Left cardiac atrium (tissue), 4 donors: ENCODE measurements around the gene ARSB. TPM values are rescaled to one million over a fixed set of nuclear protein-coding genes. Genes with fewer than 3 reads are reported as not detected.

Source experiments
- ATAC-seq, 2 donors: fragments of 200-7000 bp; cut with Tn5 transposase; one replicate each; pipeline ENCODE4 v1.9.1; 2020; ENCODE audit warnings: mild to moderate bottlenecking in 2 of 2, moderate library complexity in 2 of 2
- DNase-seq: peaks from one replicate; pipeline ENCODE4 v3.0.0-alpha.2; 2020
- intact Hi-C, 2 donors: fragments of 100-400 bp; cut with DNase I; formaldehyde crosslinking; loops; one replicate each; pipeline versions ENCODE4 v1.14.1 to v1.15.1; 2022 to 2023
- total RNA-seq, 2 donors: library from RNA; stranded (reverse); fragmentation: NEBNext Ultra II Directional; extraction: Animal tissue kit (Norgen Biotek cat#: 25700); gene quantifications; one replicate each; pipeline ENCODE4 v1.2.1, GENCODE V29; 2021
- donor health status: DM: no; HTN: yes; CAD: no.
- donor health status: DM: no; HTN: yes; CAD: no; lungs with severe emphysema.
- donor health status: DM: yes; HTN: yes; CAD: no.
- donor health status: Dilated cardiomyopathy.

ARSB gene
- total RNA-seq, 2 donors from 2014 or later = 10.5 to 10.6 TPM

DNA sequence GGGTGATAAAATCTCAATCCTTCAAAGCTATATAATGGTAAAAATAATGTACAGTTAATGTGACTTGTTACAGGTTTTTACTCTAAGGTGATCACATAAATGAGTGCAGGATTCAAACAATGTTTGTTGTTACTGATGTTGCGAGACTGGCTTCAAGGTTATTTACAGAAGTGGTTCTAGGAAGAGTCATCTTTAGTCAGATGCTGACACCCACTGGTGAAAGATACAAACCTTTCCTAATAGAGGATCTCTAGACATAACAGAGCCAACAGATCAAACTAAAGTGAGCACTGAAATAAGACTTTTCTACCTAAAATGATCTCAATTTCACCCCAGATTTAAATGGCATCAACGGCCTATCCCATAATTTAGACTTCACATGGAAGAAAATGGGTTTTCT, 20.2 kb downstream of the ARSB start:
- intact Hi-C loops = loop anchor here (5.0 to 10.0 kb wide), 6 partner anchors 60 to 643 kb away; no protein-coding TSS in a partner anchor
- ATAC-seq (peak; percentile 78 to 87), DNase-seq (no peak)

DNA sequence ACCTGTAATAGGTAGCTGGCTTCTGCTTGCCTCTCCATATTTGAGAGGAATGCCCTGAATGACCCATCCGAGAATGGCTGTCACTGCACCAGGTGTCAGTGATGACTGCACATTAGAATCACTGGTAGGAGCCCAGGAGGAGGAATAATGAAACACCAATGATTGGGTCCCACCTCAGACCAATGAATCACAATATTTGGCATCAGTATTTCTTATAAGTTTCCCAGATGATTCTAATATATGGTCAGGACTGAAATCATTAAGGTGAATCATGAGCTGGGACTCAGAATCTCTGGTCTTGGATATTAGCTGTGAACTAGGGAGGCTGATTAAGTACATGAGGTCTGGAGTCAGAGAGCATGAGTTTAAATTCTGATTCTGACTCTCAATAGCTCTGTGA, 23.4 kb downstream of the ARSB start:
- DNase-seq = no peak
- ATAC-seq = no peak
- intact Hi-C loops = loop anchor here (5.0 to 10.0 kb wide), 3 partner anchors 57 to 637 kb away; no protein-coding TSS in a partner anchor

DNA sequence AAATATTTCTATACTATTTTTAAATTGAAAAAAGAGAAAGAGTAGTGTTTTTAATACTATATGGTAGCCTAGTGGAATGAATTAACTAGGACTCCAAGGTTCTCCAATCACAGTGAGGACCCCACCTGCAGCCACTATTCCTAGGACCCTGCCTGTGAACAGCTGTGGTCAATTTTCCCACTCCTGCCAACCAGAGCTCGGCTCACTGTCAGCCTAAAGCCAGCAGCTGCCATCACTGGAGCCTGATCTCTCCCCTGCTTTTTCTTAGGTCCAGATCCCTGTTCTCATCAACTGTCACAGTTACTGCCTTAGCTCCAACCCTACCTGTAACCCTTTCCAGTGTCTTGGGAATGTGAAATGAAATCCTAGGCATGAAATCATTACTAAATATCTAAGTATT, 25.3 kb downstream of the ARSB start:
- DNase-seq (no peak), ATAC-seq (no peak)
- intact Hi-C loops = loop anchor here (5.0 to 10.0 kb wide), 3 partner anchors 55 to 635 kb away; no protein-coding TSS in a partner anchor

DNA sequence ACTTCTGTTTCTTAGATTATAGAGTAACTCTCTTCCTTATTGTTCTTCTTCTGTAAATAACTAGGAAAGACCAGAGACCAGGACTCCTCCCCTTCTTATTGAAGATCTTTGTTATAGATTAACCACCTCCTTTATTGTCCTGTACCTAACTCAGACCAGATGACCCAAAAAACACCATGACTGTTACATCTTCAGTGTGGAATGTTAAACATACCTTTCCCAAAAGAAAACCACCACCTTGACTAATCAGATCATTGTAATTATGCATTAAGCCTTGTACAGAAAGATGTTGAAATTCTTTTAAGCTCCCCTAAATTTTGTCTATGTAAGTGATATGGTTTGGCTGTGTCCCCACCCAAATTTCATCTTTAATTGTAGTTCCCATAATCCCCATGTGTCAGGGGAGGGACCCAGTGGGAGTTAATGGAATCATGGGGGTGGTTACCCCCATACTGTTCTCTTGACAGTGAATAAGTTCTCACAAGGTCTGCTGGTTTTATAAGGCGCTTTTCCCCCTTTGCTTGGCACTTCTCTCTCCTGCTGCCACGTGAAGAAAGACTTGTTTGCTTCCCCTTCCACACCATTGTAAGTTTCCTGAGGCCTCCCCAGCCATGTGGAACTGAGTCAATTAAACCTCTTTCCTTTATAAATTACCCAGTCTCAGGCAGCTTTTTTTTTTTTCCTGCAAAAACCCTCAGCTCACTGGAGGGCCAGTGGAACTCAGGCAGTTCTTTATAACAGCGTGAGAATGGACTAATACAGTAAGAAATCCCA, 26.3 kb downstream of the ARSB start:
- no peak for DNase-seq
- intact Hi-C loops = no loop called here
- no peak for ATAC-seq

DNA sequence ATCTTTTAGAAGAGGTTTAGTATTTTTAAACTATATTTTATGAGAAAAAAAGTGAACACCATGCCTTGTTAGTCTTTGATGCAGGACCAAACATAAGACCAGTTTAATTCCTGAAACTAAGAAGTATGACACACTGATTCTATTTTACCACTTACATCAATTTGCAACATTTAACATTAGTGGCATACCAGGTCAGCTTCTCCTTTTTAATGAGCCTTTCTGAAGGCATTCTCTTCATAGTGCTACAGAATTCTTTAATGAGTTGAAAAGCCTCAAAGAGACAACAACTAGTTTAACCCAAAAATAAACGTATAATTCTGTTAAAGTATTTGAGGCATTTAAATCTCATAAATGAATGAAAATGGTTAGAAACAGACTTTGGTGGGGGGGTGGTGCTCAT, 28.2 kb downstream of the ARSB start:
- no peak for ATAC-seq
- intact Hi-C loops = no loop called here

DNA sequence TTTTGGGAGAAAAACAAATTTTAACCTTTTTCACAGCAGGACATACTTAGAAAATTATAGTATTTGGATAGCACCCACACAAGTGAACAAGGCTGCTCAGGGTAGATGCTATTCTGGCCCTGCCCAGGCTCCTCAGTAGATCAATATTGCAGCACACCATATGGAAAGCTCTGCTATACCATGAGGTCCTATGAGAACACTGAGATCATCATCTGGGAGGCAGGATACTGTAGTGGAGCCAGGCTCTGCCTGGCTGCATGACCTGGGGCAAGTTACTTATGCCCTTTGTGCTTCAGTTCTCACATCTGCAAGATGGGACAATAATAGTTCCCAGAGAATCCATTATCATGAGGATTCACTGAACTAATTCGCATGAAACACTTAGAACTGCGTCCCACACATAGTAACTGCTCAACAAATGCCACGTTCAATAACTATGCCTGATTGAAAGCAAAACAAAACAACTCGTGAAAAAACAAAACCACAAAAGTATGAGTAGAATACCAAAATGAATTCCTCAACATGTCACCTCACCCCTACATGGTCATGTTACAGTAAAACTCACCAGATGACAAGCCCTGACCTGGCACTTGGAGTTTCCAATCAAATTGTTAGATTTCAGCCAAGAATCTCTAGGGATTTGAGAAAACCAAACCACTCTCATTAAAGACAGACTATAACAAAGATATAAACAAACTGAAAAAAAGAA, 31.9 kb downstream of the ARSB start:
- ATAC-seq (no peak), DNase-seq (no peak)
- intact Hi-C loops = no loop called here

More for the DNA sequence above, 28.2 kb downstream of the ARSB start:
- DNase-seq = no peak

DNA sequence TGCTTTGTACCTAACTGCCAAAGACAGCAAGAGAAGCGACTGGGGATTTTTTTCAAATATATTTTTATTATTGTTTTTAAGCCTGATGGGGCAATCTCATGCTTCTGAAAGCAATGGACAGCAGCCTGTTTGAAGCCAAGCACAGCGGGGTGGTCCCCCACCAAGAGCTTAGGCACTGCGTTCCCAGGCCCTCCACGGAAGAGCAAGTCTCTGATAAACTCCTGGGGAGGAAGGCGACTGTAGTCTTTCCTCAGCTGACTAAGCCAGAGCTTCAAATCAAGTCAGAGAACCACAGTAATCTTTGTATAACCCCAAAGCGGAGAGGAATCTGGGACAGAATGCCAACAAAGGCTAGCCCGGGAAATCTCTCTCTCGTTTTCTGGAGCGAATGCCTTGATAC, 54.4 kb downstream of the ARSB start:
- intact Hi-C loops = no loop called here
- peak; percentile 45 to 47 for ATAC-seq
- peak; percentile 26 for DNase-seq

DNA sequence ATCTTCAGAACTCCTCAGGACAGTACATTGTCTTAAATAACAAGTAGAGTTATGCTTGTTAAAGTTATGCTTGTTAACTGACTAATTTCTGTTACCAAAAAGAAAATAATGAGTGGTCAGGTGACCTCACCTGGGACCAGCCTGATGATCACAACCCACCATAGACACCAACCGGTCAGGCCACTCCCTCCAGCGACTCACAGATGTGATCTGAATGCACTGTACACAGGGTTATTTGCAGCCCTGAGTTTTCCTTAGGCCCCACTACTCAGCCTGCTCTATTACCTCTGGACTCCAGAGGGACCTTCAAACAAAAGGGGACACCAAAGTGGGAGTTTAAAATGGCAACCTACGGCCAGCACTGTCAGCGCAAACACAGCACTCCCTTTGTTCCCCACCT, 55.3 kb downstream of the ARSB start:
- DNase-seq (no peak), ATAC-seq (no peak)
- intact Hi-C loops = no loop called here

DNA sequence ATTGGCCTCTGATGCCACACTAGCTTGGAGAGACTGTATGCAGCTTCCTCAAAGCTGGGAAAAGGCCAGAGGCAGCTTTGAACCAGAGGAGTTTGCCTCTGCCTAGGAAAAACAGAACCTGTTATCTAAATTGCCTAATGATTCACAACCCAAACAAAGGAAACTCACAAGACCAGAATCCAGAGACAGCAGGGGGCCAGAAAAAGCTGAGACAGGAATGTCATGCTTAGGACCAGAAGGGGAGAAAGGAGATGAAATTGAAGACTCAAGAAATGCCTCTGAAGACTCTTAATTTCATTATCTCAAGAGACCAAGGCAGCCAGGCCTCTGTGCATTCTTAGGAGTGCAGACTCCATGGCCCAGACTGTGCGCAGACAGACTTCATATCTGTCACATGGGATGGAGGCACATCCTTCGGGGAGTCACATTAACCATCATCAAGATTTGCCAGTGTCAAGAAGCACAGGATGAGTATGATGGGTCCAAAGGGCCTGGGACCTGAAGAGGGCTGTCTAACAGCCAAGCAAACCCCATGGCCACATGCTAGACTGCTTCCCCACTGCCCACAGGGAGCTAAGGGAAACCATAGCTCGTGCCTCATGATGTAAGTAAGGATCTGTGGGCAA, 57.3 kb downstream of the ARSB start:
- ATAC-seq (no peak), DNase-seq (no peak)
- intact Hi-C loops = no loop called here

DNA sequence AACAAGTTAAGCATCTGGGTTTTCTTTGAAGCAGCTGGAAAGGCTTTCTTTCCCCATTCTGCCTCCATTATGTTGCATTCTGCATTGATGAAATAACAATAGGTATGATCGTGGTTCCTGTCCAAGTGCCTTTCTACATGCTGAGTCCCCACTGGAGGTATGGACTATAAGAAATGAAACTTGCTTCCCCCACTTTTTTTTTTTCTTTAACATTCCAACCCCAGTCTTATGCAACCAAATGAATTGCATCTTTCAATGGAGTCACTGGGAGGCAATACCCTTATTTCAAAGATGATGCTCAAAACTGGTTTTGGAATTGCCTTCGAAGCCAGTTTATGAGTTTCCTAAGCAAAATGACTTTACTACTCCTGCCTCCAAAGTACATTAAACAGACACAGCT, 58.9 kb downstream of the ARSB start:
- no peak for DNase-seq
- no peak for ATAC-seq
- intact Hi-C loops = no loop called here

DNA sequence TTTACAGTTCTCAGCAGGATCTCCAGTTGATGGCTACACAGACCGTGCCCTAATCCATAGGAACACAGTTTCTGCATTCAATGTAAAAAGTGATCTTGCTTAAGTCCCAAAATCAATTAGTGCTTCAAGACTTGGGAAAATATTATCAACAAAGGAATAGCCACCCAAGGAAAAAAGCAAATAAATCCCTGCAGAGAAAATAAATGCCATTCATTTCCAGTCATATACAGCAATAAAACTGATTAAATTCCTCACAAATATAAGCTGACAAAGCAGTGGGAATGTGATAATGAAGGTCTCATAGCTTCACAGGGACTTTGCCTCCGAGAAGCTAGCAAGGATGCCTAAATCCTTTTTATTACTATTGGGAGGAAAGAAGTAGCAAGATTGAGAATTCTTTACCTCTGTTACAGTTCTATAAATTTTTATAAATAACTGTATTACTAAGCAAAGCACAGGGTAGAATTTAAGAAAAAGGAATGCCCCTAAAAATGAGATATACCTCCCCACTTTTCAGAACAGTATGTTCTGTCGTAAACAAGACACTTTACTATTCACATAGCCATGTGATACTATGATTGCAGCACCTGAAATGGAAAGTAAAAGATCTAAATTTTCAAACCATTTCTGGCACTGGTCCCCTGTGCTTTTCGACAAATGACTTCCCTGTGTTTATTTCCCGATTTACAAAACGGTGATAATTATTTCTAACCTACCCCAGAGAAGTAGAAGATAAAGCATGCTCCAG, 59.8 kb downstream of the ARSB start:
- no peak for DNase-seq
- ATAC-seq = no peak
- intact Hi-C loops = no loop called here

DNA sequence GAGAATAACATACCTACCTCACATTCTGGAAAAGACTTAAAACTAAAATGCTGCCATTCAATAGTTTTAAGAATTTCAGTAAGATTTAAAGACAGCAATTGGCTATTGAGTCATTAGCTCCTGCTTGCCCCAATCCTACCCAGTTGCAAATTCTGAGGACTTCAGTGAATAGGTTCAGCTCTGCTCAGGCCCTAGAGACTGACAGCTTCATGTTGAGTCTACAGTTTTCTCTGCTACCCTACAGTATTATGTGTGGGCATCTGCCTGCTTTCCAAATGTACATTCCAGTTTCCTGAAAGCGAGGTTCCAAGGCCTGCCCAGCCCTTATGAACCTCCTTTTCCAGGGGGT, 61.5 kb downstream of the ARSB start:
- ATAC-seq (no peak), DNase-seq (no peak)
- intact Hi-C loops = no loop called here

DNA sequence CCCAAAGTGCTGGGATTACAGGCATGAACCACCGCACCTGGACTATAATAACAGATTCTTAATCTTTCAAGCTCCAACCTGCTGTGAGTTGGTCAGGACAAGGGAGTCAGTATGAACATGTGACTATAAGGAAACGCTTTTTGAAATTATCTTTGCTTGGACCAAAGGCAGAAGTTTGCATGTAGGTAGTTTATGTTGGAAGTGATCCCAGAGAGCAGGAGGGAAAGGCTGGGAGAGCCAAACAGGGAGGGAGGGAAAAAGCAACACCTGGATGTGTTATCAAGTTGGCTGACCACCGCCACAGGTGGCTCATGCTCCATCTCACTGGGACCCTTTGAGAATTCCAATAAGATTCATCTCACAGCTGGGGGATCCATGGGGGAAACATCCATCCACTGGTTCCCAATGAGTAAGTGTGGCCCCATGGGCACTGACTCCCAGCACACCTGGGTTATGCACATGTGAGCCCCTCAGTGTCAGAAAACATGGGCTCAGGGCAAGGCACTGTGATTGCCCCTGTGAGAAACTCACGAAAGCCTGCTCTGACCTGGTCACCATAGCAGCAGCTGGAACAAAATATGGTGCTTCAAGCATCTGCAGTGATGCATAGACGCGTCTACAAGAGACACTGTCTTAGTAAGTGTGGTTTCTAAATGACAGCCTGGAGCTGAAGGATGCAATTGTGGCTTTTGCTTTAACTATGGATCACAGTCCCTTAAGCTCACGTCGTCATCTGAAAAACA, 62.1 kb downstream of the ARSB start:
- intact Hi-C loops = no loop called here
- ATAC-seq = no peak
- DNase-seq = no peak

DNA sequence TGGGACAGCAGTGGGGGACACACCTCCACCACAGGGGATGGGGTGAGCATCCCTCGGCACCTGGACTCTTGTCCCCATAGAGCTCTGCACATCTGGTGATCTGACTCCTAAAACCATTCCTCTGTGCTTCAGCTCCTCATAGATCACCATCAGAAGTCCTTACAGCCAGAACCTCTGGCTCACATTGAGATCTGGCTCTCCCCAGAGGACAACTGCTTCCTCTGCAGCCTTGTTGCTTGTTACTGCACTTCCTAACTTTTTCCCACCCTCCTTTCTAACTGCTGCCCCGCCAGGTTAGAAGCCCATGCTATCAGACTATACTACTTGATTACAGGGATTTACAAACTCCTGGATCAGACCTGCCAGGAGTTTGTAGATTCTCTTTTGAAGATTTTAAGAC, 64.5 kb downstream of the ARSB start:
- ATAC-seq = peak in 1 of 2 donors; percentile 54
- no peak for DNase-seq
- intact Hi-C loops = no loop called here

DNA sequence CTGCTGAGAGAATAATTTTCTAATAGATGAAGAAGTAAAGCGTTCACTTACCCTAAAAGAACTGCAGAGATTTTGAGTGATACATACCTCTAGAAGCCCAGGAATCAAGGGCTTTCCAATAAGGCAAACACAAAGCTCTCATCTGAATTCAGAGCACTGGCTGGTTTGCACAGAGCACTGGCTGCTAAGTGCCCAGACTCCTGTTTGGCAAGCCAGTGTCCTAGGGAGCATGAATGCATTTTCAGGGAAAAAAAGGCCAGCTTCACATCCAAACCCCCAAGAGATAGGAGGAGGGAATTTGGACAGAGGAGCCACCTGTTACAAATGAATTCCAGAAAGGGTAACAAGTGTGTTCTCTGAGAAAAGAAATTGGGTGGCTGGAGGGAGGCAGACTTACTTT, 65.3 kb downstream of the ARSB start:
- intact Hi-C loops = no loop called here
- ATAC-seq (no peak), DNase-seq (no peak)

DNA sequence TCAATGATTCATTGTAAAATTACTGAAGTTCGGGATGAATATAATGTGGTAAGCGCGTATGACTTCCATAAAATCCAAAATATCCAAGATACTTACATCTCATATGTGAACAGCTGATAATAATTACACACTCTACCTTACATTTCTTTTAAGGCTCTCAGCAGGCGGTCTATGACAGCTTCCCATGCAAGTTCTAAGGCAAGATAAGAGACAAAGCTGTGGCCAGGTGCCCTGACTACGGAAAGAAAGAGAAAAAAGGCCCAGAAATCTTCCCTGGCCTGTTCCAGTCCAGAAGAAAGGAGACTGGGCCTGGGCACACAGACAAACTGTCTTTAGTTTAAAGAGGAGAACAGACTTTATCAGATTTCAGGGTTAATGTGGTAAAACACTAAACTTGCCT, 69.1 kb downstream of the ARSB start:
- no peak for ATAC-seq
- intact Hi-C loops = no loop called here
- DNase-seq = no peak

DNA sequence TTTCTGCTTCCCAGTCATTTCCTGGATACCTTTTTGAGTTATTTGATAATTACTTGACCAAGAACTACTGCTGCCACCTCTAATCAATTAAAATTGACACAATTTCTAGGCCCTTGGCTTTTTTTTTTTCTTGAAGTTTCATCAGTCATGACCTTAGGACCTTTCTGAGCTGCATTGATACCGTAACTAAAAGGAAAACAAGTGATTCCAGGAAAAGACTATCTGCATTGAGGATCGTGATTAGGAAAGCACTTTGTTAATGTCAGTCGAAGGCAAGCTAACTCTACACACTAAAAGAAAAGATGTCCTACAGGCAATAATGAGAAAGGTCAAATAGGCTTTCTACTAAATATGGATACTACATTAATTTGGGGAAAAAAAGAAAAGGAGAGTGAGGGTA, 69.9 kb downstream of the ARSB start:
- DNase-seq (no peak), ATAC-seq (no peak)
- intact Hi-C loops = no loop called here

DNA sequence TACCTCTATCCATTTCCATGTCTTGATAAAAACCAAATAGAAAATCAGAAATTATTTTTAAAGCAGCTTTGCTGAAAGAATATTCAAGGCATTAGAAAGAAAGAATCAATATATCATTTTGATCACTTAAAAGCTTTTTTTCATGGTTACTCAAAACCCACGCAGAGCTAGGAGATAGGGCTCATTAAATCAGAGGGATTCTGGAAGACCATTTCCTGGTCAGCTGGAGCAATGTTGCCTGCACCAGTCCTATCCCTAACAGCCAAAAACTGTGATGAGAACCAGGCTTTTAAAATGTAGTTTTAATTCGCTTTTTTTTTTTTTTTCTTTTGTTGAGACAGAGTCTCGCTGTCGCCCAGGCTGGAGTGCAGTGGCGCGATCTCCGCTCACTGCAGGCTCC, 72.3 kb downstream of the ARSB start:
- ATAC-seq = peak in 1 of 2 donors; percentile 17
- intact Hi-C loops = no loop called here
- no peak for DNase-seq
